ENCODE measurements around the gene TMC1.

- TF ChIP-seq POLR2AphosphoS5 (IDR thresholded peaks at IDR 0.05; ENCODE audit: low read depth, low read length) (no peak), TCF12 (IDR thresholded peaks at IDR 0.05) (no peak), TCF12 (CRISPR knock-in tag; IDR thresholded peaks at IDR 0.05) (no peak), JUND (CRISPR knock-in tag; IDR thresholded peaks at IDR 0.05) (no peak), PBX3 (CRISPR knock-in tag; IDR thresholded peaks at IDR 0.05; ENCODE audit: borderline replicate concordance) (no peak)
- TF ChIP-seq, protein P1, sequence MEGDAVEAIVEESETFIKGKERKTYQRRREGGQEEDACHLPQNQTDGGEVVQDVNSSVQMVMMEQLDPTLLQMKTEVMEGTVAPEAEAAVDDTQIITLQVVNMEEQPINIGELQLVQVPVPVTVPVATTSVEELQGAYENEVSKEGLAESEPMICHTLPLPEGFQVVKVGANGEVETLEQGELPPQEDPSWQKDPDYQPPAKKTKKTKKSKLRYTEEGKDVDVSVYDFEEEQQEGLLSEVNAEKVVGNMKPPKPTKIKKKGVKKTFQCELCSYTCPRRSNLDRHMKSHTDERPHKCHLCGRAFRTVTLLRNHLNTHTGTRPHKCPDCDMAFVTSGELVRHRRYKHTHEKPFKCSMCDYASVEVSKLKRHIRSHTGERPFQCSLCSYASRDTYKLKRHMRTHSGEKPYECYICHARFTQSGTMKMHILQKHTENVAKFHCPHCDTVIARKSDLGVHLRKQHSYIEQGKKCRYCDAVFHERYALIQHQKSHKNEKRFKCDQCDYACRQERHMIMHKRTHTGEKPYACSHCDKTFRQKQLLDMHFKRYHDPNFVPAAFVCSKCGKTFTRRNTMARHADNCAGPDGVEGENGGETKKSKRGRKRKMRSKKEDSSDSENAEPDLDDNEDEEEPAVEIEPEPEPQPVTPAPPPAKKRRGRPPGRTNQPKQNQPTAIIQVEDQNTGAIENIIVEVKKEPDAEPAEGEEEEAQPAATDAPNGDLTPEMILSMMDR (CRISPR knock-in tag; IDR thresholded peaks at IDR 0.05) = no peak
Observed at GRCh38 chr9:72574156-72574810, 52.9 kb downstream of the TMC1 start.

Data from HepG2 (cell line).